Measurements from ENCODE around the gene HCST.

GRCh38 chr19:35903550-35904179 lies 1.3 kb downstream of the HCST start:
- TF ChIP-seq POLR2AphosphoS5 (IDR thresholded peaks at IDR 0.05; ENCODE audit: low read depth, low read length) (peak; percentile 73), POLR2A (IDR thresholded peaks at IDR 0.05; ENCODE audit: low read depth, low read length) (peak; percentile 69; the same call in 1 of the 2 replicates), TAF1 (IDR thresholded peaks at IDR 0.05; ENCODE audit: borderline replicate concordance, low read depth, low read length) (0 out of 2 replicates have a peak, but pooled peaks have one; percentile 40)

Measured in GM12892 (cell line).